HG03139 (cell line): Measurements from ENCODE around the gene ATP5F1D.
A peak's percentile ranks its signal among the peaks of the same experiment; 100 is the strongest.

Source experiments
- ATAC-seq: cut with Tn5 transposase; IDR thresholded peaks from one replicate; pipeline ENCODE4 v1.9.1; 2021; ENCODE audit not compliant: unreplicated experiment

Gene ATP5F1D

DNA sequence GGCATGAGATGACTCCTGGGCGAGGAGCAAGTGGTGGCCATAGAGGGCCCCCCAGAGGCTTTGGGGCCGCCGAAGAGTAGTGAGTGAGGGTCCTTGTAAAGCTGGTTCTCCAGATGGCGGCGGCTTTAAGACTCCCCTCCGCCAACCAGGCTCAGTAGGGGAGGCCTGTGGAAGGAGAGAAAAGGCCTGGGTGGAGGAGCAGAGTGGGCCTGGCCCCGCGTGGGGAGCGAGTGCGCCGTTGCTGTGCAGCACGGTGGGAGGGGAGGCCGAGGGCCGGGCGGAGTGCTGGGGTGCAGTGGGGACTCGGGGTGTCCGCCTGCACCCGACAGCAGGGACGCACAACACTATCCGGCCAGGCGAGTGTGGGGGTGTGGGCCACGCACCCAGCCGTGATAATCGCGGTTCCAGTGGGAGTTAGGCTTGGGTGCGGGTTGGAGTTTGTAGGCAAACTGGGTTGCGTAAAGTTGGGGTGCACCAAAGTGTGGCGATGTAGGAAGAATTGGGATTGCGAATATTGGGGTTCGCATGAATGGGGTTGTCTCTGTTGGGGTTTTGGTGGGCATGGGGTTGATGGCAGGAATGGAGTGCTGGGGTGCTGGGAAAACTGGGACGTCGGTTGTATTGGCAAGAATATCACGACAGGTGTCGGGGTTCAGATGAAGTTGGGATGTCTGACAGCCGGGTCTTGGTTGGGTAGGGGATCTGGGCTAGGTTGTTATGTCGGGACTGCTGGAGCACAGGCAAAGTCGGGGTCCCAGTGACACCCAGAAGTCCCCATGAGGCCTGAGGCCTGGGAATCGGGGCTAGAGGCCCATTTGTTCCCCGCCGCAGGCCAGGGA lies 26.9 kb downstream of the ATP5F1D start:
- no peak for ATAC-seq

DNA sequence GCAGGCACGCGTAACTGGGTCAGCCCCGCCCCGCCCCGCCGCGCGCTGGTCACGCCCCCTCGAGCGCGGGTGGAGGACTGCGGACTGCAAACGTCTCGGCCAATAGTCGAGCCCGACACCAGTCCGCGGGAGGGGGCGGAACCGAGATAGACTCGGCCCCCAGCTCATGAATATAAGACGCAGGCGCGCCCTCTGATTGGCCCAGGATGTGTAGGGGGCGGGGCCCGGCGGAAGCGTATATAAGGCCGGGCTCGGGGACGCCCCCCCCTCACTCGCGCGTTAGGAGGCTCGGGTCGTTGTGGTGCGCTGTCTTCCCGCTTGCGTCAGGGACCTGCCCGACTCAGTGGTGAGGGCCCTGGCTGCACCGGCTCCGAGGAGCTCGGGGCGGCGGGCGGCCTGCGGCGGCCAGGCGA lies 27.5 kb downstream of the ATP5F1D start, which contains the start of gene CIRBP:
Gene CIRBP, plus strand, starts transcription at position 268 of the 413 bp plus-strand sequence. CDS start 1,602 bp downstream, outside the sequence.
- ATAC-seq = peak; percentile 50

DNA sequence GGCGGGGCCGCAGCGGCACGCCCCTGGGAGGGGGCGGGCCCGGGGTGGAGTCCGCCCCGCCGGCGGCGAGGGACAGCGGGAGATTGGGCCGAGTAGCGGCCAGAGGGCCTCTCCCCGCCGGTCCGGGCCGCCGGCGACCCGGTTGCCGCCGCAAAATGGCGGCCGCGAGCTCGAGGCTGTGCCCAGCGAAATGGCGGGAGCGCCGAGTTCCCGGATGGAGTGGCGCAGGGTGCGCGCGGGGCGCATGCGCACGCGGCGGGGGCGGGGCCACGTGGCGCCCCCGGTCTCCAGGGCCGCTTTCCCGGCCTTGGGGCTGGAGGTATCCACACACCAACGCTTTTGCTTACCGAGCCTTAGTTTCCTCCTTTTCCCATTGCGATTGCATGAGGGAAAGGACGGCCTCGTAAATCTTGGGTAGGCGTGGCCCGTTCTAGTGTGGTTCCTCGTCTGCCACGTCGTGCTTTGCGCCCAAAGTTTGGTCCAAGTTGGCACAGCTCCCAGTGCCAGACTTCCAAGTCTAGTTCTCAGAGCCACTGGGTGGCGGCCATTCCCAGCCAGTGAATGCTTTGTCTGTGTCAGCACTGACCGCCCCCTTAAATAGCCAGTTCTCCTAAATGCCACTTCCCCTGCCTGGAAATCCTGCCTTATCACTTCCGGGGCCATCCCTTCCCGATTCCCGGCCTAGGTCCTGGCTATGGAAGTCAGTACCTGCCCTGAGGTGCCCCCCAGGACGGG lies 28.1 kb downstream of the ATP5F1D start:
- peak; percentile 17 for ATAC-seq

- ATAC-seq = no peak
These were observed 28.8 kb downstream of the ATP5F1D start for GRCh38 chr19:1270213-1270853.

- no peak for ATAC-seq
These were observed 29.4 kb downstream of the ATP5F1D start for GRCh38 chr19:1270854-1271527.

- ATAC-seq = no peak
These were observed 30.2 kb downstream of the ATP5F1D start for GRCh38 chr19:1271528-1272422.

DNA sequence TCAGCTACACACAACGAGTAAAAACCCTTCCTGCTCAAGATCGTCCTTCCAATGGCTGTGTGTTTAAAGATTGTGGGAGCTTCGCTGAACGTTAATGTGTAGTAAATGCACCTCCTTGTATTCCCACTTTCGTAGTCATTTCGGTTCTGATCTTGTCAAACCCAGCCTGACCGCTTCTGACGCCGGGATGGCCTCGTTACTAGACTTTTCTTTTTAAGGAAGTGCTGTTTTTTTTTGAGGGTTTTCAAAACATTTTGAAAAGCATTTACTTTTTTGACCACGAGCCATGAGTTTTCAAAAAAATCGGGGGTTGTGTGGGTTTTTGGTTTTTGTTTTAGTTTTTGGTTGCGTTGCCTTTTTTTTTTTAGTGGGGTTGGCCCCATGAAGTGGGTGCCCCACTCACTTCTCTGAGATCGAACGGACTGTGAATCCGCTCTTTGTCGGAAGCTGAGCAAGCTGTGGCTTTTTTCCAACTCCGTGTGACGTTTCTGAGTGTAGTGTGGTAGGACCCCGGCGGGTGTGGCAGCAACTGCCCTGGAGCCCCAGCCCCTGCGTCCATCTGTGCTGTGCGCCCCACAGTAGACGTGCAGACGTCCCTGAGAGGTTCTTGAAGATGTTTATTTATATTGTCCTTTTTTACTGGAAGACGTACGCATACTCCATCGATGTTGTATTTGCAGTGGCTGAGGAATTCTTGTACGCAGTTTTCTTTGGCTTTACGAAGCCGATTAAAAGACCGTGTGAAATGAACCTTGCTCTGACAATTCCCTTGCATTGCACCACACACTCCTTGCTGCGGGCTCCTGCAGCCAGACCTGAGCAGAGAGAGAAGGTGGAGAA lies 31.1 kb downstream of the ATP5F1D start:
- ATAC-seq = no peak

- ATAC-seq = no peak
These were observed 31.9 kb downstream of the ATP5F1D start for GRCh38 chr19:1273263-1274041.

DNA sequence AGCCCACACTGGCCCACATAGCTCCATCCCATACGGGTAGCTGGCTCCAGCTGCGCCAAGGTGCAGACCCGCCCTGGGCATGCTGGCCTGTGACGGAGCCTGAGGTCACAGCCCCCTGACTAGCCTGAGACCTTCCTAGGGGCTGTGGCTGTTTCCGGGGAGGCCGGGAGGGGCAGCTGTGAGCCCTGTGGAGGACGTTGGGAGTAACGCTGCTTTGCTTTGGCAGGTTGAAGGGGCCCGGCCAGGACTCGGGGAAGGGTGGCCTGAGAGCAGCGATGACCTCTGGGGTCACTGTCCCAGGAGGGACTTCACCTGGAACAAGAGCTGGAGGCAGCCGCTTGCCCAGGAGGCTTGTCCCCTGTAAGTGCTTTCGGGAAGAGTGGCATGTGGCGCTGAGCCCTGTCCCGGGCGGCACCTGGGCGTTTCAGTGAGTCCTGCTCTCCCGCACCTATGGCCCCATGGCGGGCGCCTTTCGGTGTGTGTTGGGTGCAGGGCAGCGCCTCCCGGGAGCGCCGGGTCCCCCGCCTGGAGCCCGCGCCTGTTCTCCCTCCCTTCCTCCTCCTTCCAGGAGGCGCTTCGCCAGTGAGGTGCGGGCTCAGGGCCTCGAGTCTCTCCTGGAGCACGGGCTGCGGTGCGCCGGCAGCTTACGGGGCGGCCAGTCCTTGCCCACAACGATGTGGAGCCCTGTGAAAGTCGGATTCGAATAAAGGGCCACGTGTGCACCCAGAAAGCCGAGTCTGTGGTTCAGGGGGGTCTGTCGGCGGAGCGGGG lies 32.7 kb downstream of the ATP5F1D start:
- ATAC-seq = no peak

GRCh38 chr19:1274852-1275259 lies 33.3 kb downstream of the ATP5F1D start:
- ATAC-seq = no peak

DNA sequence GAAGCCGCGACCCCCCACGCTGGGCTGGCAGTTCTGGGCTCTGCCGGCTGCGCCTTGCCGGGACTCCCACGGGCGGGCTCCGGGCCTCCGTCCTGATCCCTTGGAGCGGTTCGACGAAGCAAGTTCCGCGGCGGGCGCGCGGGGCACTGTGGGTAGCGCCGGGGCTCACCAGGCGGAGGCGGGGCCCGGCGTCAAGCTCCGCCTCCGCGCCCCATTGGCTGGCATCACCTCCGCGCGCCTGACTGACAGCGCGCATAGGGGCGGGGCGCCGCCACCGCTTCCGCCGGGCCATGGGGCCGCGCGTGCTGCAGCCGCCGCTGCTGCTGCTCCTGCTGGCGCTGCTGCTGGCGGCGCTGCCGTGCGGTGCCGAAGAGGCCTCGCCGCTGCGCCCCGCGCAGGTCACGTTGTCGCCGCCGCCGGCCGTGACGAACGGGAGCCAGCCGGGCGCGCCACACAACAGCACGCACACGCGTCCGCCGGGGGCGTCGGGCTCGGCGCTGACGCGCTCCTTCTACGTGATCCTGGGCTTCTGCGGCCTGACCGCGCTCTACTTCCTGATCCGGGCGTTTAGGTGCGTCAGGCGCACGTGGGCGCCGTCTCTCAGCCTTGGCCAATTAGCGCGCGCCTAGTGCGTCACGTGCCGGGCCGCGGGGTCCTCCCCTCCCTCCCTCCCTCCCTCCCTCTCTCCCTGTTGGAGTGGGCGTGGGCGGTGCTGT lies 33.9 kb downstream of the ATP5F1D start, which contains the start of gene FAM174C:
Gene FAM174C, plus strand, starts transcription at position 271 of the 716 bp plus-strand sequence. Its CDS starts 20 bp downstream, at position 291.
- peak; percentile 65 for ATAC-seq

DNA sequence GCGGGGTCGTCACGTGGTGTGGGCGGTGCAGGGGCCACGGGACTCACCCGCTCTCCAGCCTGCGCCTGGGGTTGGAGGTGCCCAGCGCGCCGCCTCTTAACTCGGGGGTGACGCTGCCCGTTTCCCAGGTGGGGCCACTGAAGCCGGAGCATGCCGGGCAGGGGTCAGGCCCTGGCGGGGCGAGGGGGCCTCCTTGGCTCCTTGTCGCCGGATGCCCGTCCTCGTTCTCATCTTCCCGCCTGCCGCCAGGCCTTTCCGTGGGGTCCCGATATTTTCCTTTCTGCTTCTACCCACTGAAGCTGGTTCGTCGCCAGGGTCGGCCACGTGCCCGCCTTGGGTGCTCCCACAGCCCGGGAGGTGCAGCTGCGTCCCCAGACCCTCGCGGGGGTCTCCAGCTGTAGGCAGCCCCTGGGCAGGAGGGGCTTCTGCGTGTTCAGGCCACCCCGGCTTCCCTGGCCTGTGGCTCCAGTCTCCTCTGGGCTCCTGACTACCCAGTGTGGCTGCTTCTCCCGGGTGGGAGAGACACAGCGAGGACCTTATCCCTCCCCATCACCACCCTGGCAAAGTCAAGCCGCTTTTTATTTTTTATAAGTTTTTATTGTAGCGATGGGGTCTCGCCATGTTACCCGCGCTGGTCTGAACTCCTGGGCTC lies 34.6 kb downstream of the ATP5F1D start:
- ATAC-seq = no peak

- ATAC-seq = no peak
These were observed 35.1 kb downstream of the ATP5F1D start for GRCh38 chr19:1276628-1277022.

GRCh38 chr19:1277061-1277460 lies 35.5 kb downstream of the ATP5F1D start:
- ATAC-seq = no peak

DNA sequence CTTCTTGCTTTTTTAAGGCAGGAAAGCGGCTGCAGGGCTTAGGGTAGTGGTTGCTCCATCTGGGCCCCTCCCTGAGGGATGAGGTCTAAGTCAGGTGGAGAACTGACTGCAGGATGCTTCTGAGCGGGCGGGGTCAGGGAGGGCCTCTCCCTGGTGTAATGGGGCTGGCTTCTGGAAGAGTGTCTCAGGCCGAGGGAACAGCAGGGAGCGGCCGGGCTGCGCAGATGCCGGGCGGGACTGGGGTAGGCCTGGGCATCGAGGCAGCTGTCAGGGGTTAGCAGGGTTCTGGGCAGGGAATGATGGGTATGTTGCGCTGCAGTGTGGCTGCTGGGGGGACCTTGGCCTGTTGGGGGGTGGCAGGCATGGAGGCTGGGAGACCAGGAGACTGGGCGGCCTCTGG lies 36.5 kb downstream of the ATP5F1D start:
- ATAC-seq = no peak
